ENCODE measurements around the gene MRPS24. TPM values are rescaled to one million over a fixed set of nuclear protein-coding genes. Genes with fewer than 3 reads are reported as not detected.

The MRPS24 gene
- total and polyA plus RNA-seq, 8 donors, result 42.2 to 77.0 (median 59.4) TPM

GRCh38 chr7:43855176-43855575 is 14.1 kb downstream of the MRPS24 start:
- DNase-seq (no peak), FAIRE-seq (no peak), ATAC-seq (no peak)
- intact Hi-C loops (cut with DNase I), result no loop called here
- Histone ChIP-seq H3K27me3 (no peaks in the 10 kb centered on the region), H3K36me3 (no peaks in the 10 kb centered on the region), H3K27ac (no peak overlapping the region), H3K9me3 (no peaks in the 10 kb centered on the region), H3K4me3 (no peak overlapping the region), H3K4me1 (no peaks in the 10 kb centered on the region)
- no peak for TF ChIP-seq CTCF (IDR thresholded peaks at IDR 0.05)

GRCh38 chr7:43851805-43852204 is 17.5 kb downstream of the MRPS24 start:
- Histone ChIP-seq H3K4me1 (no peaks in the 10 kb centered on the region), H3K36me3 (no peaks in the 10 kb centered on the region), H3K27ac (no peak overlapping the region), H3K4me3 (no peak overlapping the region), H3K27me3 (no peaks in the 10 kb centered on the region), H3K9me3 (no peaks in the 10 kb centered on the region)
- DNase-seq, result no peak
- TF ChIP-seq CTCF (IDR thresholded peaks at IDR 0.05), result no peak
- intact Hi-C loops (cut with DNase I), result no loop called here
- no peak for FAIRE-seq
- ATAC-seq, result no peak
- WGBS, 2 donors, result 83 to 92% methylated on average over 2 of the region's 2 CpGs

GRCh38 chr7:43850348-43851116 is 18.8 kb downstream of the MRPS24 start:
- intact Hi-C loops (cut with DNase I), result no loop called here
- FAIRE-seq (no peak), DNase-seq (no peak), ATAC-seq (no peak)
- TF ChIP-seq CTCF (IDR thresholded peaks at IDR 0.05), result no peak
- no peaks in the 10 kb centered on the region for H3K36me3 ChIP-seq
- 93 to 95% methylated on average over 5 of the region's 5 CpGs for WGBS, 2 donors
- H3K27ac ChIP-seq, result no peak overlapping the region
- H3K4me3 ChIP-seq, result no peak overlapping the region
- H3K27me3 ChIP-seq, result no peaks in the 10 kb centered on the region
- no peaks in the 10 kb centered on the region for H3K9me3 ChIP-seq
- H3K4me1 ChIP-seq, result no peaks in the 10 kb centered on the region

GRCh38 chr7:43849047-43849446 is 20.3 kb downstream of the MRPS24 start:
- TF ChIP-seq CTCF (IDR thresholded peaks at IDR 0.05), result no peak
- DNase-seq, result no peak
- 40 to 56% methylated on average over 2 of the region's 2 CpGs for WGBS, 2 donors
- Histone ChIP-seq H3K9me3 (no peaks in the 10 kb centered on the region), H3K36me3 (no peaks in the 10 kb centered on the region), H3K4me3 (no peak overlapping the region), H3K27me3 (no peaks in the 10 kb centered on the region), H3K27ac (no peak overlapping the region), H3K4me1 (no peaks in the 10 kb centered on the region)
- no peak for ATAC-seq
- intact Hi-C loops (cut with DNase I), result loop anchor here in 1 of 3 donors (10.0 kb wide), 1 partner anchor 274 kb away; no protein-coding TSS in a partner anchor
- no peak for FAIRE-seq

- H3K27me3 ChIP-seq, result no peaks in the 10 kb centered on the region
- no peaks in the 10 kb centered on the region for H3K4me1 ChIP-seq
- WGBS, 2 donors, result 62 to 68% methylated on average over 4 of the region's 4 CpGs
- ATAC-seq, result no peak
- TF ChIP-seq CTCF (IDR thresholded peaks at IDR 0.05), result no peak
- no peaks in the 10 kb centered on the region for H3K9me3 ChIP-seq
- intact Hi-C loops (cut with DNase I), result loop anchor here in 1 of 3 donors (10.0 kb wide), 1 partner anchor 273 kb away; no protein-coding TSS in a partner anchor
- no peak for DNase-seq
- no peaks in the 10 kb centered on the region for H3K36me3 ChIP-seq
- H3K4me3 ChIP-seq, result no peak overlapping the region
- FAIRE-seq, result no peak
- no peak overlapping the region for H3K27ac ChIP-seq
These were observed 21.8 kb downstream of the MRPS24 start for GRCh38 chr7:43847496-43847895.
